GM19467 (cell line): ENCODE data around the gene SCO1.
"Not testable (repeated sequence)": the region's sequence is repeated elsewhere in the genome, so short reads cannot be mapped to it uniquely, and the experiment has no call there.

Experiments used
- ATAC-seq: cut with Tn5 transposase; IDR thresholded peaks from one replicate; pipeline ENCODE4 v1.9.1; 2021; ENCODE audit warnings: mild to moderate bottlenecking, moderate library complexity; ENCODE audit not compliant: unreplicated experiment

SCO1 gene

GRCh38 chr17:10697092-10698081 lies at the start of gene SCO1, which contains the start of gene ADPRM:
SCO1 (minus strand) TSS chr17:10697533; CDS start chr17:10697507, 26 bp downstream.
ADPRM (plus strand) TSS chr17:10697594; CDS start chr17:10704927, 7,333 bp downstream.
- peak; percentile 96 for ATAC-seq

GRCh38 chr17:10745231-10745630 lies 47.9 kb upstream of the SCO1 start:
- no peak for ATAC-seq

GRCh38 chr17:10744501-10745000 lies 47.2 kb upstream of the SCO1 start:
- no peak for ATAC-seq

- no peak for ATAC-seq
These were observed 46.1 kb upstream of the SCO1 start for GRCh38 chr17:10743316-10744009.

- no peak for ATAC-seq
These were observed 45.1 kb upstream of the SCO1 start for GRCh38 chr17:10742431-10742830.

GRCh38 chr17:10741416-10742135 lies 44.2 kb upstream of the SCO1 start:
- no peak for ATAC-seq

GRCh38 chr17:10739386-10739785 lies 42.1 kb upstream of the SCO1 start:
- no peak for ATAC-seq

GRCh38 chr17:10738521-10739258 lies 41.4 kb upstream of the SCO1 start:
- no peak for ATAC-seq

- no peak for ATAC-seq
These were observed 40.4 kb upstream of the SCO1 start for GRCh38 chr17:10737736-10738135.

GRCh38 chr17:10737168-10737622 lies 39.9 kb upstream of the SCO1 start:
- no peak for ATAC-seq

- no peak for ATAC-seq
These were observed 38.5 kb upstream of the SCO1 start for GRCh38 chr17:10735821-10736220.

- no peak for ATAC-seq
These were observed 37.9 kb upstream of the SCO1 start for GRCh38 chr17:10735251-10735650.

GRCh38 chr17:10733666-10734065 lies 36.3 kb upstream of the SCO1 start:
- no peak for ATAC-seq

GRCh38 chr17:10732121-10732520 lies 34.8 kb upstream of the SCO1 start:
- not testable (repeated sequence) for ATAC-seq

GRCh38 chr17:10731408-10731879 lies 34.1 kb upstream of the SCO1 start:
- ATAC-seq = no peak

- ATAC-seq = not testable (repeated sequence)
These were observed 32.9 kb upstream of the SCO1 start for GRCh38 chr17:10730247-10730646.

- ATAC-seq = peak; percentile 65
These were observed 32.2 kb upstream of the SCO1 start, which contains the start of gene TMEM220 for GRCh38 chr17:10729334-10730193. TMEM220 (minus strand) TSS chr17:10730023; CDS start chr17:10729851, 172 bp downstream.

GRCh38 chr17:10728331-10728892 lies 31.1 kb upstream of the SCO1 start:
- no peak for ATAC-seq

- ATAC-seq = no peak
These were observed 29.9 kb upstream of the SCO1 start for GRCh38 chr17:10727192-10727591.
